ENCODE measurements around the gene ZFR. TPM values are rescaled to one million over a fixed set of nuclear protein-coding genes. Genes with fewer than 3 reads are reported as not detected.

The ZFR gene
- total RNA-seq, 1 donor: 86.1 TPM

- Histone ChIP-seq H3K27me3 (ENCODE audit: insufficient read depth, low read length) (no peaks in the 10 kb centered on the region), H3K36me3 (ENCODE audit: insufficient read depth, low read length) (no peaks in the 10 kb centered on the region), H3K4me1 (ENCODE audit: insufficient read depth, low read length) (no peaks in the 10 kb centered on the region), H2AFZ (ENCODE audit: low read length) (no peak overlapping the region), H3K4me3 (ENCODE audit: insufficient read depth, low read length) (no peak overlapping the region), H3K27ac (ENCODE audit: low read depth, low read length) (no peak overlapping the region), H4K20me1 (ENCODE audit: insufficient read depth, low read length) (no peaks in the 10 kb centered on the region), H3K4me2 (ENCODE audit: insufficient read depth, low read length) (no peak overlapping the region), H3K9me3 (ENCODE audit: low read depth, low read length) (no peaks in the 10 kb centered on the region), H3K79me2 (ENCODE audit: insufficient read depth, low read length) (no peaks in the 10 kb centered on the region)
- TF ChIP-seq, protein P1, sequence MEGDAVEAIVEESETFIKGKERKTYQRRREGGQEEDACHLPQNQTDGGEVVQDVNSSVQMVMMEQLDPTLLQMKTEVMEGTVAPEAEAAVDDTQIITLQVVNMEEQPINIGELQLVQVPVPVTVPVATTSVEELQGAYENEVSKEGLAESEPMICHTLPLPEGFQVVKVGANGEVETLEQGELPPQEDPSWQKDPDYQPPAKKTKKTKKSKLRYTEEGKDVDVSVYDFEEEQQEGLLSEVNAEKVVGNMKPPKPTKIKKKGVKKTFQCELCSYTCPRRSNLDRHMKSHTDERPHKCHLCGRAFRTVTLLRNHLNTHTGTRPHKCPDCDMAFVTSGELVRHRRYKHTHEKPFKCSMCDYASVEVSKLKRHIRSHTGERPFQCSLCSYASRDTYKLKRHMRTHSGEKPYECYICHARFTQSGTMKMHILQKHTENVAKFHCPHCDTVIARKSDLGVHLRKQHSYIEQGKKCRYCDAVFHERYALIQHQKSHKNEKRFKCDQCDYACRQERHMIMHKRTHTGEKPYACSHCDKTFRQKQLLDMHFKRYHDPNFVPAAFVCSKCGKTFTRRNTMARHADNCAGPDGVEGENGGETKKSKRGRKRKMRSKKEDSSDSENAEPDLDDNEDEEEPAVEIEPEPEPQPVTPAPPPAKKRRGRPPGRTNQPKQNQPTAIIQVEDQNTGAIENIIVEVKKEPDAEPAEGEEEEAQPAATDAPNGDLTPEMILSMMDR (IDR thresholded peaks at IDR 0.05; ENCODE audit: extremely low read depth, low read depth, low read length): no peak
- no peak for DNase-seq (ENCODE audit: insufficient read length, low spot score, missing footprints)
Measured at GRCh38 chr5:32471784-32472183, 27.2 kb upstream of the ZFR start.

DNA sequence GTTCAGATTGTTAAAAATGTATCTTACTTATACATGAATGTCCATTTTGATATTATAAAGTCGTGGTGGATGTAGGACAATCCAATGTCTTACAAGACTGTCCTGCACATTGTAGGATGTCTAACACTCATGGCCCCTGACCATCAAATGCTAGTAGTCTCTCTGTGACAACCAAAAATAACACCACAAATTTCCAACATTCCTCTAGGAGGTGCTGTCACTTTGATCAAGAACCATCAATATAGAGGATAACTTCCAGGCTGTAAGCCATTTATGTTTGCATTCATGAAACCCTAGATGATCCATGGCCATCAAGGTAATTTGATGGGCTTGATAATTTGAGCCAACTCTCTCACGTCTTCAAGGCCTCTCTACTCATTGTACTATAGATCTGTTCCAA lies 20.5 kb upstream of the ZFR start:
- H4K20me1 ChIP-seq (ENCODE audit: insufficient read depth, low read length): no peaks in the 10 kb centered on the region
- no peak for DNase-seq (ENCODE audit: insufficient read length, low spot score, missing footprints)
- H3K36me3 ChIP-seq (ENCODE audit: insufficient read depth, low read length): no peaks in the 10 kb centered on the region
- H3K4me1 ChIP-seq (ENCODE audit: insufficient read depth, low read length): peaks cover 13% of the 10 kb centered on the region
- H3K79me2 ChIP-seq (ENCODE audit: insufficient read depth, low read length): no peaks in the 10 kb centered on the region
- no peak overlapping the region for H3K4me3 ChIP-seq (ENCODE audit: insufficient read depth, low read length)
- no peaks in the 10 kb centered on the region for H3K27me3 ChIP-seq (ENCODE audit: insufficient read depth, low read length)
- H2AFZ ChIP-seq (ENCODE audit: low read length): no peak overlapping the region
- no peak overlapping the region for H3K4me2 ChIP-seq (ENCODE audit: insufficient read depth, low read length)
- H3K9me3 ChIP-seq (ENCODE audit: low read depth, low read length): no peaks in the 10 kb centered on the region
- H3K27ac ChIP-seq (ENCODE audit: low read depth, low read length): no peak overlapping the region
- TF ChIP-seq, protein P1 (IDR thresholded peaks at IDR 0.05; ENCODE audit: extremely low read depth, low read depth, low read length): no peak

- Histone ChIP-seq H3K27ac (ENCODE audit: low read depth, low read length) (no peak overlapping the region), H3K4me1 (ENCODE audit: insufficient read depth, low read length) (peaks cover 13% of the 10 kb centered on the region), H3K27me3 (ENCODE audit: insufficient read depth, low read length) (no peaks in the 10 kb centered on the region)
Measured at GRCh38 chr5:32462618-32463017, 18.1 kb upstream of the ZFR start.

DNA sequence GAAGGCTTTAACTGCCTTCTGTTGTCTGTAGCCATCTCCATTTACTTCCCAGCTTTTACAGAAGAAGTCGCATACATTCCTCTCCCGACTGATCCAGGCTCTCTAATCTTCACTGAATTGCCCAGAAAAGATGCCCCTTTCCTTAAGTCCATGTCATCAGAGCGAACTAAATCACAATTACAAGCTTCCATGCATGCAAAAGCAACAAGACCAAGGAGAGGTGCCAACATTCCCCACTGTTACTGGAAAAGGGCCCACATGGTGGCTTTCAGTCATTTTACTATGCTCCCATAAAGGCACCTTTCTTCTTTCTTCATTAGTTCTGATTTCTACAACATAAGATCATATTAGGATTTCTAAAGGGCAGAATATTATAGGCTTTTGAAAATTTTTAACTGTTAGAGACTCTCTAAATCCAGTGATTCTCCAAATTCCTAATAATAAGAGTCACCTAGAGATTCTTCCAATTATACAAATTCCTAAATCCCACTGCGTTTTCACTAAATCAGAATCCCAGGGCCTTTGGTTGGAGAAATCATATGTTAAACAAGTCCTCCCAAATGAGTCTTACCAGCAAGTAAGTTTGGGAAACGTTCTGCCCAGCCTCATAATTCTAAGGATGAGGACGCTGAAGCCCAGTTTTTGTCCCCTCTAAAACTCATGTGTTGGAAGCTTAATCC lies 17.0 kb upstream of the ZFR start:
- no peaks in the 10 kb centered on the region for H4K20me1 ChIP-seq (ENCODE audit: insufficient read depth, low read length)
- H3K36me3 ChIP-seq (ENCODE audit: insufficient read depth, low read length): no peaks in the 10 kb centered on the region
- H3K9me3 ChIP-seq (ENCODE audit: low read depth, low read length): no peaks in the 10 kb centered on the region
- H3K27ac ChIP-seq (ENCODE audit: low read depth, low read length): no peak overlapping the region
- no peaks in the 10 kb centered on the region for H3K27me3 ChIP-seq (ENCODE audit: insufficient read depth, low read length)
- H3K4me3 ChIP-seq (ENCODE audit: insufficient read depth, low read length): no peak overlapping the region
- no peak overlapping the region for H2AFZ ChIP-seq (ENCODE audit: low read length)
- no peaks in the 10 kb centered on the region for H3K79me2 ChIP-seq (ENCODE audit: insufficient read depth, low read length)
- TF ChIP-seq, protein P1 (IDR thresholded peaks at IDR 0.05; ENCODE audit: extremely low read depth, low read depth, low read length): no peak
- H3K4me1 ChIP-seq (ENCODE audit: insufficient read depth, low read length): peaks cover 13% of the 10 kb centered on the region
- no peak for DNase-seq (ENCODE audit: insufficient read length, low spot score, missing footprints)
- no peak overlapping the region for H3K4me2 ChIP-seq (ENCODE audit: insufficient read depth, low read length)

More at GRCh38 chr5:32462618-32463017, 18.1 kb upstream of the ZFR start:
- Histone ChIP-seq H2AFZ (ENCODE audit: low read length) (no peak overlapping the region), H3K36me3 (ENCODE audit: insufficient read depth, low read length) (no peaks in the 10 kb centered on the region), H4K20me1 (ENCODE audit: insufficient read depth, low read length) (no peaks in the 10 kb centered on the region), H3K4me2 (ENCODE audit: insufficient read depth, low read length) (no peak overlapping the region), H3K4me3 (ENCODE audit: insufficient read depth, low read length) (no peak overlapping the region), H3K79me2 (ENCODE audit: insufficient read depth, low read length) (no peaks in the 10 kb centered on the region), H3K9me3 (ENCODE audit: low read depth, low read length) (no peaks in the 10 kb centered on the region)
- DNase-seq (ENCODE audit: insufficient read length, low spot score, missing footprints): peak; percentile 95
- TF ChIP-seq, protein P1 (IDR thresholded peaks at IDR 0.05; ENCODE audit: extremely low read depth, low read depth, low read length): no peak
